ENCODE results near the gene ALDH3B2.
"Not testable (repeated sequence)": the region's sequence is repeated elsewhere in the genome, so short reads cannot be mapped to it uniquely, and the experiment has no call there.

The ALDH3B2 gene

GRCh38 chr11:67682126-67683034 is 8.0 kb upstream of the ALDH3B2 start:
- DNase-seq: not testable (repeated sequence)

GRCh38 chr11:67680696-67681470 is 6.5 kb upstream of the ALDH3B2 start:
- DNase-seq: no peak

- no peak for DNase-seq
These were observed 780 bp upstream of the ALDH3B2 start for GRCh38 chr11:67675058-67675747.

GRCh38 chr11:67673902-67674301 is 521 bp downstream of the ALDH3B2 start:
- DNase-seq: no peak

GRCh38 chr11:67673358-67673757 is 1.1 kb downstream of the ALDH3B2 start:
- no peak for DNase-seq

- DNase-seq: no peak
These were observed 3.3 kb downstream of the ALDH3B2 start for GRCh38 chr11:67671211-67671520.

GRCh38 chr11:67670316-67671210 is 3.9 kb downstream of the ALDH3B2 start:
- no peak for DNase-seq

- no peak for DNase-seq
These were observed 6.3 kb downstream of the ALDH3B2 start for GRCh38 chr11:67668192-67668551.

- no peak for DNase-seq
These were observed 6.8 kb downstream of the ALDH3B2 start for GRCh38 chr11:67667490-67668191.

- no peak for DNase-seq
These were observed 7.5 kb downstream of the ALDH3B2 start for GRCh38 chr11:67666676-67667489.

- no peak for DNase-seq
These were observed 8.1 kb downstream of the ALDH3B2 start for GRCh38 chr11:67666303-67666645.

- DNase-seq: no peak
These were observed 8.7 kb downstream of the ALDH3B2 start for GRCh38 chr11:67665541-67666302.

- DNase-seq: no peak
These were observed 9.5 kb downstream of the ALDH3B2 start for GRCh38 chr11:67664696-67665540.

- DNase-seq: no peak
These were observed 10.2 kb downstream of the ALDH3B2 start for GRCh38 chr11:67664213-67664585.

GRCh38 chr11:67663532-67664212 is 10.8 kb downstream of the ALDH3B2 start:
- DNase-seq: no peak

GRCh38 chr11:67662835-67663531 is 11.4 kb downstream of the ALDH3B2 start:
- DNase-seq: no peak

- DNase-seq: no peak
These were observed 12.1 kb downstream of the ALDH3B2 start for GRCh38 chr11:67662142-67662834.

Data from cerebellar nuclear complex (tissue), 1 donor.